ENCODE measurements around the gene SNN. TPM values are rescaled to one million over a fixed set of nuclear protein-coding genes. Genes with fewer than 3 reads are reported as not detected.

Gene SNN
- total RNA-seq, 2 experiments from 2014 or later, result 8.2 to 9.5 TPM

- Mint-ChIP-seq H3K9me3 (no peaks in the 10 kb centered on the region), H3K27ac (no peak overlapping the region), H3K4me1 (ENCODE audit: low read depth) (peaks cover 18% of the 10 kb centered on the region), H3K36me3 (ENCODE audit: low read depth) (peaks cover 14% of the 10 kb centered on the region), H3K4me3 (no peak overlapping the region), H3K27me3 (no peaks in the 10 kb centered on the region)
- CTCF ChIA-PET, result interaction anchor here (0.8 to 7.8 kb wide), 23 partner anchors 8 to 751 kb away, joined by 3 to 71 read pairs (median 7); partner anchors contain the start of genes TXNDC11 and ZC3H7A
- intact Hi-C loops (cut with micrococcal nuclease), result loop anchor here (10.0 kb wide), 2 partner anchors 181 to 321 kb away; no protein-coding TSS in a partner anchor
- no peak for TF ChIP-seq CTCF (IDR thresholded peaks at IDR 0.05)
- POLR2A ChIA-PET, result interaction anchor here (0.7 to 0.9 kb wide), 2 partner anchors 24 to 108 kb away, joined by 3 to 4 read pairs; no protein-coding TSS in a partner anchor
- no peak for DNase-seq
- ATAC-seq, result no peak
Observed at GRCh38 chr16:11715246-11715947, 47.1 kb downstream of the SNN start.

DNA sequence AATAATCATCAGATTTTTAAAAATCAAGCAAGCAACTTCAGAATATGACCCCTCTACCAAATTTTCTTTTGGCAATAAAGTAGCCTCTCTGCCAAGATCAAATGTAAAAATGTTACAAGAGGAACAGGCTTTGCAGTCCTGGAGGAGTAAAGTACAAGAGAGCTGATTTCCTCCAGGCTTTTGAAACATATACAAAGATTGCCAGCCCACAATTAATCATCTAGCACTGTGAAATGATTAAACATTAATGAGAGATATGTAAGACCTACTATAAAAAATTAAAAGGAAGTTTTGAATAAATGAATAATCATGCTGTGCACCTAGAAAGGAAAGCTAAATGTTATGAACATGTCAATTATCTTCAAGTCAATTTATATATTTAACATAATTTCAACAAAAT, 48.1 kb downstream of the SNN start:
- intact Hi-C loops (cut with micrococcal nuclease), result loop anchor here (10.0 kb wide), 2 partner anchors 182 to 322 kb away; no protein-coding TSS in a partner anchor

GRCh38 chr16:11717811-11718210, 49.6 kb downstream of the SNN start:
- ChIA-PET POLR2A (no interaction called here), CTCF (interaction anchor here (1.3 to 6.5 kb wide), 3 partner anchors 20 to 312 kb away, joined by 3 to 71 read pairs (median 4); no protein-coding TSS in a partner anchor)
- Mint-ChIP-seq H3K9me3 (no peaks in the 10 kb centered on the region), H3K36me3 (ENCODE audit: low read depth) (peaks cover 14% of the 10 kb centered on the region), H3K27ac (no peak overlapping the region), H3K4me1 (ENCODE audit: low read depth) (peaks cover 15% of the 10 kb centered on the region), H3K4me3 (no peak overlapping the region), H3K27me3 (no peaks in the 10 kb centered on the region)
- intact Hi-C loops (cut with micrococcal nuclease), result loop anchor here (10.0 kb wide), 2 partner anchors 183 to 323 kb away; no protein-coding TSS in a partner anchor
- no peak for TF ChIP-seq CTCF (IDR thresholded peaks at IDR 0.05)
- DNase-seq (no peak), ATAC-seq (no peak)

More for the DNA sequence above, 48.1 kb downstream of the SNN start:
- Mint-ChIP-seq H3K36me3 (ENCODE audit: low read depth) (peaks cover 14% of the 10 kb centered on the region), H3K4me1 (ENCODE audit: low read depth) (peaks cover 18% of the 10 kb centered on the region), H3K27me3 (no peaks in the 10 kb centered on the region), H3K27ac (peak overlapping the region; percentile 35), H3K4me3 (no peak overlapping the region), H3K9me3 (no peaks in the 10 kb centered on the region)
- no peak for TF ChIP-seq CTCF (IDR thresholded peaks at IDR 0.05)
- ChIA-PET POLR2A (no interaction called here), CTCF (interaction anchor here (0.9 to 7.8 kb wide), 6 partner anchors 8 to 760 kb away, joined by 3 to 71 read pairs (median 4); no protein-coding TSS in a partner anchor)
- no peak for ATAC-seq
- no peak for DNase-seq

GRCh38 chr16:11719171-11719570, 50.9 kb downstream of the SNN start:
- POLR2A ChIA-PET, result no interaction called here
- Mint-ChIP-seq H3K27ac (no peak overlapping the region), H3K4me3 (no peak overlapping the region), H3K36me3 (ENCODE audit: low read depth) (peaks cover 16% of the 10 kb centered on the region), H3K27me3 (no peaks in the 10 kb centered on the region), H3K9me3 (no peaks in the 10 kb centered on the region), H3K4me1 (ENCODE audit: low read depth) (peaks cover 18% of the 10 kb centered on the region)
- DNase-seq (no peak), ATAC-seq (no peak)
- intact Hi-C loops (cut with micrococcal nuclease), result loop anchor here (10.0 kb wide), 2 partner anchors 184 to 324 kb away; no protein-coding TSS in a partner anchor
- CTCF ChIA-PET, result interaction anchor here (1.0 to 6.5 kb wide), 3 partner anchors 78 to 313 kb away, joined by 4 to 71 read pairs (median 4); no protein-coding TSS in a partner anchor
- TF ChIP-seq CTCF (IDR thresholded peaks at IDR 0.05), result no peak

- no peak for TF ChIP-seq CTCF (IDR thresholded peaks at IDR 0.05)
- ChIA-PET POLR2A (no interaction called here), CTCF (interaction anchor here (6.5 kb wide), 1 partner anchor 187 kb away, joined by 71 read pairs; no protein-coding TSS in a partner anchor)
- H3K9me3 Mint-ChIP-seq, result no peaks in the 10 kb centered on the region
- H3K36me3 Mint-ChIP-seq (ENCODE audit: low read depth), result peaks cover 12% of the 10 kb centered on the region
- DNase-seq (no peak), ATAC-seq (no peak)
- intact Hi-C loops (cut with micrococcal nuclease), result loop anchor here (10.0 kb wide), 2 partner anchors 185 to 325 kb away; no protein-coding TSS in a partner anchor
- no peak overlapping the region for H3K27ac Mint-ChIP-seq
- H3K4me1 Mint-ChIP-seq (ENCODE audit: low read depth), result peaks cover 14% of the 10 kb centered on the region
- no peak overlapping the region for H3K4me3 Mint-ChIP-seq
- no peaks in the 10 kb centered on the region for H3K27me3 Mint-ChIP-seq
Observed at GRCh38 chr16:11719762-11720161, 51.5 kb downstream of the SNN start.
